COLO829 (cell line): ENCODE measurements around the gene ENKUR.
A peak's percentile ranks its signal among the peaks of the same experiment; 100 is the strongest.

Source experiments
- DNase-seq: peaks from one replicate; pipeline ENCODE4 v3.0.0; 2012; ENCODE audit warnings: low spot score

ENKUR gene, protein sequence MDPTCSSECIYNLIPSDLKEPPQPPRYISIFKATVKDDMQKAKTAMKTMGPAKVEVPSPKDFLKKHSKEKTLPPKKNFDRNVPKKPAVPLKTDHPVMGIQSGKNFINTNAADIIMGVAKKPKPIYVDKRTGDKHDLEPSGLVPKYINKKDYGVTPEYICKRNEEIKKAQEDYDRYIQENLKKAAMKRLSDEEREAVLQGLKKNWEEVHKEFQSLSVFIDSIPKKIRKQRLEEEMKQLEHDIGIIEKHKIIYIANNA

DNA sequence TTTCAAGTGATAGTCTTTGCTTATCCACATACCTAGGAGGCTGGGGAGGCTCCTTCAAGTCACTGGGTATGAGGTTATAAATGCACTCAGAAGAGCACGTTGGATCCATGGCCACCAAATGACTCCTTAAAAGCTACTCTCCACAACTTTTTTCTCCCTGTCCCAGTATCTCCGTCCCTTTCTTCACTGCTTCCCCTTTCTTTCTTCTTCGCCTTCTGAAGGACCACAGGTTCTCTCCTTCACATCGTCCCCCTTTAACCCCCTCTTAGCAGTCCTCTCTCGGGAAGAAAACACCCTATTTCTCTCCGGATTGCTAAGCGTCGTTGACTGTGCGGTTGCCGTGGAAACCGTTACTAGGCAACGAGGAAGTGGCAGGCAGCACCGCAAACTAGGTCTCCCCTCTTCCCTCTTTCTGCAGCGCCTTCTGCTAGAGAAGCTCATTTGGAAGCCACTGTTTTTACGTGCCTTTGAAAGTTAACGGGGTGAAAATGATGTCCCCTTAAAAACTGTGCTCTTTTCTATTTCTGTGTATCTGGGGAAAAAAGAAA lies at the start of gene ENKUR:
ENKUR (minus strand) TSS at position 331 of the 548 bp plus-strand sequence; CDS start at position 109, 222 bp downstream.
- peak; percentile 91 for DNase-seq

DNA sequence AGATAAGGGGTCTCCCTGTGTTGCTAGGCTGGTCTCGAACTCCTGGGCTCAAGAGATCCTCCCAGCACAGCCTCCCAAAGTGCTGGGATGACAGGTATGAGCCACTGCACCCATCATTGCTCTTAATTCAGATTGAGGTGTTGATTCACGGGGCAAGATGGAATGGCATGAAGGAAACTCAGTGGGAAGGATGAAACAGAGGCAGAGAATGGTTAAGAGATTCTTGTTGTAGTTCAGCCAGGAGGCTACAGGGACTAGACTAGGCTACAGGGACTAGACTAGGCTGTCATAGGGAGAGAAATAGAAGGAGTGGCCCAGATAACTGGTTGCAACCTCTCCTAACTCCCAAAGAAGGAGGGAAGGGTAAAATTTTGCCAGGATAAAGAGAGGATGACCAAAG lies 48.4 kb upstream of the ENKUR start:
- DNase-seq: no peak

DNA sequence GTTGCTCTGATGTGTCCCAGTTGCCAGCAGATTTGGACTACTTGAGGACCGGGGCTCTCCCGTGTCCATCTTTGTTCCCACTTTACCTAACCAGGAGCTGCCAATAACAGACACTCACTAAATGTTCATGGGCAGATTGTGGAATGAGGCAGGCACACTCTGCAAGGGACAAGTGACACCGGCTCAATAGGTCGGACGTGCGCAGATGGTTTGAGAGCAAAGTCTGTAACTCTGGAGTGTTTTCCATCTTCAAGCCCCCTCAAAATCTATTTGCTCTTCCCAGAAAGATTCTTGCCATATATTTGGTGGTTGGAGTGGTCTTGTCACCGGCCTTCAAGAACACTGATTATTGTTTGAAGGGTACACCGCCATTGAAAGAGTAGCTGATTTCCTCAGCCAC lies 47.7 kb upstream of the ENKUR start:
- no peak for DNase-seq

DNA sequence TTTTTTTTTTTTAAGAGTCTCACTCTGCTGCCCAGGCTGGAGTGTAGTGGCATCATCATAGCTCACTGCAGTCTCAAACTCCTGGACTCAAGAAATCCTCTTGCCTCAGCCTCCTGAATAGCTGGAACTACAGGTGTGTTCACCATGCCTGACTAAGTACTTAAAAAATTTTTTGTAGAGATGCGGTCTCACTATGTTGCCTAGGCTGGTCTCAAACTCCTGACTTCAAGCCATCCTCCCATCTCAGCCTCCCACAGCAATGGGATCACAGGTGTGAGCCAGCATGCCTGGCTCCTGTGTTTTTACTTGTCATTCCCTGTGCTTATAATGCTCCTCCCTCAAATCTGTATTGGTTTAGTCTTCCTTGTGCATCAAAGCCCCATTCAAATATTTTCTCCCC lies 47.2 kb upstream of the ENKUR start:
- DNase-seq: no peak

DNA sequence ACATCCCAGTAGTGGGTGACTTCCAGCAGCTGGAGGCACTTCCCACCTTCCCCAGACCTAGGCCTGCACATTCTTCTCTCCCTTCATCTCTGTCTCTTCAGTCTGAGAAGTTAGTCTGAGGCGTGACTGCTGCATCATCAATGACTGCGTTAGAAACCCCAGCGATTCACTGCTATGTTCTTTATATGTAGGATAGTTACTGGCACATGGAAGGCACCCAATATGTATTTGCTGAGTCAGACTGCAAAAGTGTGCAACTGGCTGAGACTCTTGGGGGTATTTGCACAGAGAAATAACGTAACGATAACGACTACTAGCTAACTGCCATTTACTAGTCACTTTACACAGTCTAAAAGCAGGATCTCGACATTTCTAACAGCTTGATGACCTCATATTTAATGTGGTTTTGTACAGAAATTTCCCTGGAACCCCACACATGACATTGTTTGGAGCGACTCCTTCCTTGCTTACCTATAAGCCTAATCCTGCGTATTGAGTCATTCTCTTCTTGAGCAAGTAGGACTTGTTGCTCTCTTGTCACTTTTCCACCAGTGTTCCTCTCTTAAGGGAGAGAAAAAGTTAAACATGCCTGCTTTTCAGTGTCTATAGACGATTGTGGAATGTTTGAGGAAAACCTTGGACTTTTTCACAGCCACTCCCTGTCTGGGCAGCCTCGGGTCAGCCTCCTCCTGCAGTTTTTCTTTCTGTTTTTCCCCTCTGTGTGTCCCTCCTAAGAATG lies 45.9 kb upstream of the ENKUR start:
- DNase-seq: no peak

DNA sequence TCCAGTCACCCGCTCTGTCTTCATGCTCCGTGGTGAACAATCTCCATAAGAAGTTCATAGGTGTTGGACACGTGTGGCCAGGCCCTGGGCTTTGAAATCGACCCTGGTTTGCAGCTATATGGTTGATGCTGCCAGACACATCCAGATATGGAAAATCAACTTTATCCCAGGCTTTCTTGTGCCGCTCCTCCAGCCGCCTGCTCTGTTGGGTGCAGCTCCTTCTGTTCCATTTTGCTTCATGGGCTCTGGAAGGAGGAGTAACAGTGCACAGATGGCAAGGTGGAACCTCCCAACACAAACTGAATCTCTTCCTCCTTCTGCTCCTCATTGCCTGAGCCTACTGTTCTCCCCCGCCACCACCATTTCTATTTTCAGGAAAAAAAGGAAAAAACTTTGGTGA lies 45.2 kb upstream of the ENKUR start:
- DNase-seq: no peak

DNA sequence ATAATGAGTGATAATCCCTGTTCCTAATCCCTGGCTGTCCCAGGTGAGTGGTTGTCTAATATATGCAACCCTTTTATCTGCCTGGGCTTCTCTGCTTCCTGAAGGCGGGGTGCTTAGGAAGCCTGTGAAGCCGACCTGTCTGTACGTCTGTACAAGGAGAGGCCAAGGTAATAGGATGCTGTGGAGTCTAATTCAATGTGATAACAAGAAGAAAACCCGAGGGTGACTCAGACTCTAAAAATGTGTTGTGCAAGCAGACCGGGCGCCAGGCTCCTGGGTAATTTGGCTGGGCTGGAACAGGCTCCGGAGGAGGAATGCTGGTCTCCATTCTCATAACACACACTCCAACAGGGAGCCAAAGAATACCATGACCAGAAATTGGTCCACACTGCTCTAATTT lies 44.0 kb upstream of the ENKUR start:
- no peak for DNase-seq

DNA sequence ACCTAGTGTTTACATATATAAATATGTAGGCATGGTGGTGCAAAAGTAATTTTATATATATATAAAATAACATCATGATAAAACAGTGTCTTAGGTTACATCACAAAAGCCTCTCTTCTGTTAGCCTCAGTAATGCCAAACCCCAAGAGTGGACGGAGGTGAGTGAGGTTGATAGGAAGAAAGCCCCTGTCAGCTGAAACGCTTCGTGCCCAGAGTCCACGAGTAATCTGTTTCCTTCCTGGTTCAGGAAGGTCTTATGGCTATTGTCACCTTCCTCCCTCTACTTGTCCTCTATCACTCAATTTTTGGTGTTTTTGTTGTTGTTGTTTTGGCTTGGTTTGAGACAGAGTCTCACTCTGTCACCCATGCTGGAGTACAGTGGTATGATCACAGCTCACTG lies 41.9 kb upstream of the ENKUR start:
- DNase-seq: no peak

DNA sequence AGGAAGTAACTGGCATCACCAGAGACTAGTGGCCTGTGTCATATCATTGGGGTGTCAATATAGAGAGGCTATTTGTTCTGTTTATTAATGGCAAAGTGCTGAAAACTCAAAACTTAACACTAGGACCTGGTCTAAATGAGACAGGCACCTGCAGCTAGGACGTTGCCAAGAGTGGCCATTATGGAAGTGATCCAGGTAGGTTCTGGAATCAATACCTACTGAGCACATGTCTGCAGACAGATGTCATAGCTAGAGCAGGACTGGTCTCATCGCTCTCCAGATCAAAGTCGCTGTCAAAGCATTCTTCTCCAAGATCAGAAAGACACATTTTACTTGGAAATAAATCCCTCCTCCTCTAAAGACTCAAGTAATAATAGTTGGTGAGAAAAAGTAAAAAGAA lies 40.8 kb upstream of the ENKUR start:
- DNase-seq: no peak

DNA sequence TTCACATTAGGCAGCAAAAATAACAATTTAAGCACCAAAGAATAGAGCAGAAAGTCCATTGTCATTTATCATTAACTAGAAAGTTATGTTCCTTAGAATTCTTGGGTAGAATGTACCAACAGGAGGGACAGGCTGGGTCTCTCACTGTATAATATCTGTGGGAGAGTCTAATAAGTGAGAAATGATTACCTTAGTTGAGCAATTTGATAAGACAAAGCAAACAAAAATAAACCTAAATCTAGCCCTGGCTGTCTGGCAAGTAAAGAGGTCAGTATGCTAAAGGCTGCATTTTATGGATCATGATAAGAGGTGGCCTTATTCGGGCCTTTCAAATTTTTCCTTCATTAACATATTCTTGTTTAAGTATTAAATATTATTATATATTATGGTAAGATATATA lies 36.1 kb upstream of the ENKUR start:
- no peak for DNase-seq

DNA sequence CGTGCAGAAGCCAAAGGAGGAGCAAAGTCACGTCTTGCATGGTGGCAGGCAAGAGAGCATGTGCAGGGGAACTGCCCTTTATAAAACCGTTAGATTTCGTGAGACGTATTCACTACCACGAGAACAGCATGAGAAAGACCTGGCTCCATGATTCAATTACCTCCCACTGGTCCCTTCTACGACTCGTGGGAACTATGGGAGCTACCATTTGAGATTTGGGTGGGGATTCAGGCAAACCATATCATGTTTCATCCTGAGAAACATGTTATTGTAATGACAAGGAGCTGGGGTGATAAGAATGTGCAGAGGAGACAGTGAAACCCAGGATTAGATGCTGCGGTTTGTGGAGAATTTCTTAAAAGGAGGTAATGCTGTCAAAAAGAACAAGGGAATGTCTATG lies 34.4 kb upstream of the ENKUR start:
- no peak for DNase-seq

DNA sequence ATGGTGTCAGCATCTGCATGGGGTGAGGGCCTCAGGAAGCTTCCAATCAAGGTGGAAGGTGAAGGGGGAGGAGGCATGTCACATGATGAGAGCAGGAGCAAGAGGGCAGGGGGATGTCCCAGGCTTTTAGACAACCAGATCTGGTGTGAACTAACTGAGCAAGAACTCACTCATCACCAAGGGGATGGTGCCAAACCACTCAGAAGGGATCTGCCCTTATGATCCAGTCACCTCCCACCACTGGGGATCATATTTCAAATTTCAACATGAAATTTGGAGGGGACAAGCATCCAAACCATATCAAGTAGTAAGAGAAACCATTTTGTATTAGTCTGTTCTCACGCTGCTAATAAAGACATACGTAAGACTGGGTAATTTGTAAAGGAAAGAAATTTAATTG lies 34.0 kb upstream of the ENKUR start:
- no peak for DNase-seq

DNA sequence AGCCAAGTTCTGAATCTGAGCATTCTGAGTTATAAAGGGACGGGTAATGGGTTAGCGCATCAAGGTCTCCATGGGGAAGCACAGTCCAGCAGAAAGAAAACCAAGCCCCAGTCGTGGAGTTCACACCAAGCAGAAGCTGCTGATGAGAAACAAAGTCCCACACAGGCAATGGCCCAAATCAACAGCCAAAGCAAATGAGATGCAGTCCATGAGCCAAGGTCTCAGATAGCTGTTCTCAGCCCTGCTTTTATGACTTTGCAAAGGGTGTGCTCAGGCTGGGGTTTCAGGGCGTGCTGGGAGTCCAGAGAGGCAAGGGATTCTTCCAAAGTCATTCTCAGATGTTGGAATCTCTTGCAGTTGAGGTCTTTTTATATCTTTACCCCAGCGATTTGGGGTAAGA lies 32.5 kb upstream of the ENKUR start:
- no peak for DNase-seq

DNA sequence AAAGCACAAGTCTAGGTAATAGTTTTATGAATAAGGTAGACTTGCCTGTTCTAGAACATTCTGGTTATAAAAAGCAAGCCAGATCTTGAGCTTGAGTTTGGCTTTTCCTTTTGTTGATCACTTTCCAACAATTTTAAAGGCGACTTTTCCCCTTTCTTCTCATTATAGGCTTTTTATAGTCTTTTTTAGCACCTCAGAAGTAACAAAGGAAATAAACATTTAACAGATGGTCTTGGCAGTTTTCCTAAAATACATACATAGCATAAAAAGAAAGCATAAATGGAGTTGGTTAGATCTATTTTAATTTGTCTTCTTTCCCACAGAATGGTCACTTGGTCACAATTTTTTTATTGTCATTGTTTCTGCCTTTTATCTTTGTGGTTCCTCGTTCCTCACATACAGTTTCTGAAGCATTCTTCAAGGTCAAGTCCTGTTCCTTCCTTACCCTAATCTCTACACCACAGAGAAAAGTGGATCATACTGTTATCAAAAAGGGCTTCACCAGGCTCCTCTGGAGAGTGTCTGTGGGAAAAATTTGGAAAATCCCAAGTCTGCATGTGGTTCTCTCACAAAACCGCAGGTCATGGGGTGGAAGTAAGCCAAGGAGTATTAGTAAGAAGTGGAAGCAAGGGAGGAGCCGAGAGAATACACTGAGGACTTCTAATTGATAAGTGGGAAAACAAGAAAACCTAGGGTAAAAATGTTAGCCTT lies 31.8 kb upstream of the ENKUR start:
- DNase-seq: no peak

DNA sequence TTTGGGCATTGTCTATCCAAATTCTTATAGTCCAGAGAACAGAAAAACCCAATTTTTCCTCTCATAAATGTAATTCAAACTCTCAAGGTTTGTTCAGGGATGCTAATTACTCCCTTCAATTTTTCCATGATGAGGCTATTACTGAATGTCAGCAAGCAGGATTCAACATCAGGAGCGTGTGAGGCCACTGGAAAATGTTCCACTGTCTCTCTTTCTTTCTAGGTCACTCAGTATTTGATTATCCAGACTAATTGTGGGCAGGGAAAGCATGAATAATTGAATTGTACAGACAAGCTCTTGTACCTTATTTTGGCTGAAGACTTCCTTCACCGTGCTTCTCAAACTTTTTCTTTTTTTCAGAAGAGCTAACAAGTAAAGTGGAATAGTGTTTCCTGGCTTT lies 31.1 kb upstream of the ENKUR start:
- DNase-seq: no peak

DNA sequence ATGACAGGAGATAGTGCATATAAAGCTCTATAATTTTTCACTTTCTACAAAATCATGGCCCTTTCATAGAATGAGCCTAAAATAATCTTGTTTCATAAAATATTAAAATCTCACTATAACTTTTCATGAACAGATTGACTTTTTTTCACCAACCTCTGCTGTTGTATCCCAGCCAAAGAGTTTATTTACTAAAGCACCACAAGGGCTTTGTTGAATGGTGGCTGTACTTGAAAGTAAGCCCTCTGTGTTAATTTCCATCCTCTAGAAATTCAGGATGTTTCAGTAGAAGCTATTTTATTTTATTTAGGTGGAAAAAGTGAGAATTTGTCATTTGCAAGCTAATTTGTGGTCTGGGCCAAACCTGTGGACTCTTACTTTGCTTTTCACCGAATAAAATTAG lies 30.7 kb upstream of the ENKUR start:
- DNase-seq: no peak

DNA sequence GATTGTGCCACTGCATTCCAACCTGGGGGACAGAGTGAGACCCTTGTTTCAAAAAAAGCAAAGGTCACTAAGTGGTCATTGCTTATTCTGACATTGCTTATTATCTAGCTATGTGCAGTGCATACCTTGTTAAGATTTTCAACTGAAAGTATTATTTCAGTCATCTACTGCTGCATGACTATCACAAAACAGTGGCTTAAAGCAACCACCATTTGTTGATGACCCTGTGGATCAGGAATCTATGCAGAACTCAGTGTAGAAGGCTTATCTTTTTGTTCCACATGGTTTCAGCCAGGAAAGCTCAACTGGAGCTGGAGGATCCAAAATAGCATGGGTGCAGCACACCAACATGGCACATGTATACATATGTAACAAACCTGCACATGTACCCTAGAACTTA lies 23.6 kb upstream of the ENKUR start:
- DNase-seq: no peak

DNA sequence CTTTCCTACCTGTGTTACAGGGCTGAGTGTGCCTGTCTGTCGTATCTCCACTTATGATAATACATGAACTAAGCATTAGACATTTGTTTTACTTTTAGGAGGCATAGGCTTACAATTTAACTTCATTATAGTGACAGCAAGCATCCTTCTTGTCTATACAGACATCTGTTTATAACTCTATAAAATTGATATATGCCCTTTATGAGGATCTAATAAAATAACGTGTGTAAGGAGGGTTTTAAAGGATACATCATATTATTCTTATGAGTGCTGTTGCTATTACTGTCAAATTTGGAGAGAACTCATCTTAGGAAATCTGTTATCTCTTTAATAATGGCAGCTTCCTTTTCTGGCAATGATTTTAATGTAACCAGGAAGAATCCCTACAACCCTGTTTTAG lies 22.4 kb upstream of the ENKUR start:
- DNase-seq: no peak

DNA sequence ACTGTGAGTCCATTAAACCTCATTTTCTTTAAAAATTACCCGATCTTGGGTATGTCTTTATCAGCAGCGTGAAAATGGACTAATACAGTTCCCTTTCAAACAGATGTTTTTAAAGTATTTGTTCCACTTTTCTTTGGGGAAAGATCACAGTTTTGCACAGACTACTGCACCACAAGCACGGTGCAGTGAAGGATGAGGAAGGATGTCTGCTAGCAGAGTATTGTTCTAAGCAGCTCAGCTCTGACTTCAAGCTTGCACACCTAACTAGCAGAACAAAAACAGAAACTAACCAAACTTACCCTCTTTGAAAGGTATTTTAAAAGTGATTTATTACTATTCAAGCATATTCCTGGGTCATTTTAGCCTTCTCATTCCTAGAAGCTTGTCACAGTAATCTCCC lies 20.4 kb upstream of the ENKUR start:
- DNase-seq: no peak

DNA sequence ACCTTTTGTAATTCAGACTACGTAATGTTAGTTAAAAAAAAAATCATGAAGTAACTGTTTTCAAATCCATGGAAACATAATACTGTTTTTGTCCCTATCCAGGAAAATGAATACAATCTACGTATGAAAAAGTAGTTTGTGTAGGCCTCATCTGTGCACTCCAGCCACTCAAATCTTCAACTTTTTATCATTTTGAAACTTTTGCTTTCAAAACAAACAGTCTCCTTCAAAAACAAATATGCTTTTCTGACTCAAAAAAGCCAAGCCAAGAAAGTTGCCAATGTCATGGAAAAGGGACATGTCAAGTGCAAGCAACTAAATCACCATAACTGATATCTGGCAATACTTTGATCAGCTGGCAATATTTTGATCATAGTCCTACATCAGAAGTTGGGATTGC lies 13.6 kb upstream of the ENKUR start:
- DNase-seq: no peak

DNA sequence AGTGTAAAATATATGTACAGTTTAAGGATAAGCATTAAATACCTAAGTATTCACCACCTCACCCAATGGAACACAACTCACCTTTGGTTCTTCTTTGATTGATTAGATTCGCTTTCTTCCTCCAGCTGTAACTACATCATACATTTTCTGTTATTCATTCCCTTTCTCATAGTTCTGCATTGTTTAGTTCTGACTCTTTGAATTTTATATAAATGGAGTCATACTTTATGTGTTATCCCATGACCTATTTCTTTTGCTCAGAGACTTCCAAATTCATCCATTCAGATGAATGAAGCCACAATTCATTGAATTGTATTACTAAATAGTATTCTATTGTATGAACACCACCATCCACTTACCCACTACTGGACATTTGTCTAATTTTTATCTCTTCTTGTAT lies 12.8 kb upstream of the ENKUR start:
- no peak for DNase-seq

DNA sequence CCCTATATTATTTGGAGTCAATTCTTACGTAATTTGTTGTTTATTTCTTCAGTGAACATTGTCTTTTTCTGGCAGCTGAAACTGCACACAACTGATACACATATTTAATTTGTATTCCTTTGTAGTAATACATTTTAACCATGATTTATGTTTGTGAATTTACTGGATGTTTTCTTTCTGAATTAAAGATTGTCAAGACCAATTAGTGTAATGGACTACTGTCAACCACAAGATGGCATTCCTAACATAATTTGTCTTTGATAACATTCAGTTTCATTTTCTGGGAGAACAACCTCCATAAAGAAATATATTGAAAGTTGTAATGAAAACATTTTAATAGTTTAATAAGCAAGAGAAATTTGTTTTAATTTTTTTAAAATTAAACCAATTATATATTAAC lies 10.5 kb upstream of the ENKUR start:
- peak; percentile 26 for DNase-seq

DNA sequence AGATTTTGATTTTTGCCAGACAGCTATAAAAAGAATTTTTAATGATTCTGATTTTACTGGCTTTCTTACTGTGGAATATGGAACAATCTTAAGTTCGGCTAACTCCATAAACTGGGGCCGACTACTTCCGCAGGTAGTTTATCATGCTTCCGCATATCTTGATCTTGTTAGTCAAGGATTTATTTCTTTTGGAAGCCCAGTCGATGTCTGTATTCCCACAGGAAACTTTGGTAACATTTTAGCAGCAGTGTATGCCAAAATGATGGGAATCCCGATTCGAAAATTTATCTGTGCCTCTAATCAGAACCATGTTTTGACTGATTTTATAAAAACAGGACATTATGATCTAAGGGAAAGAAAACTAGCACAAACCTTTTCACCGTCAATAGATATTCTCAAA lies 8.6 kb upstream of the ENKUR start:
- no peak for DNase-seq
